ENCODE data around the gene NCBP1. TPM values are rescaled to one million over a fixed set of nuclear protein-coding genes. Genes with fewer than 3 reads are reported as not detected.

Gene NCBP1
- total RNA-seq, 1 donor = 37.3 TPM

- Histone ChIP-seq H3K79me2 (ENCODE audit: insufficient read depth, low read length) (peaks cover 3% of the 10 kb centered on the region), H3K4me3 (ENCODE audit: insufficient read depth, low read length) (no peak overlapping the region), H4K20me1 (ENCODE audit: insufficient read depth, low read length) (no peaks in the 10 kb centered on the region), H2AFZ (ENCODE audit: low read length) (no peak overlapping the region), H3K4me1 (ENCODE audit: insufficient read depth, low read length) (no peaks in the 10 kb centered on the region), H3K27me3 (ENCODE audit: insufficient read depth, low read length) (no peaks in the 10 kb centered on the region), H3K4me2 (ENCODE audit: insufficient read depth, low read length) (no peak overlapping the region), H3K27ac (ENCODE audit: low read depth, low read length) (no peak overlapping the region), H3K36me3 (ENCODE audit: insufficient read depth, low read length) (peaks cover 72% of the 10 kb centered on the region), H3K9me3 (ENCODE audit: low read depth, low read length) (no peaks in the 10 kb centered on the region)
- no peak for DNase-seq (ENCODE audit: insufficient read length, low spot score, missing footprints)
- TF ChIP-seq, protein P1, sequence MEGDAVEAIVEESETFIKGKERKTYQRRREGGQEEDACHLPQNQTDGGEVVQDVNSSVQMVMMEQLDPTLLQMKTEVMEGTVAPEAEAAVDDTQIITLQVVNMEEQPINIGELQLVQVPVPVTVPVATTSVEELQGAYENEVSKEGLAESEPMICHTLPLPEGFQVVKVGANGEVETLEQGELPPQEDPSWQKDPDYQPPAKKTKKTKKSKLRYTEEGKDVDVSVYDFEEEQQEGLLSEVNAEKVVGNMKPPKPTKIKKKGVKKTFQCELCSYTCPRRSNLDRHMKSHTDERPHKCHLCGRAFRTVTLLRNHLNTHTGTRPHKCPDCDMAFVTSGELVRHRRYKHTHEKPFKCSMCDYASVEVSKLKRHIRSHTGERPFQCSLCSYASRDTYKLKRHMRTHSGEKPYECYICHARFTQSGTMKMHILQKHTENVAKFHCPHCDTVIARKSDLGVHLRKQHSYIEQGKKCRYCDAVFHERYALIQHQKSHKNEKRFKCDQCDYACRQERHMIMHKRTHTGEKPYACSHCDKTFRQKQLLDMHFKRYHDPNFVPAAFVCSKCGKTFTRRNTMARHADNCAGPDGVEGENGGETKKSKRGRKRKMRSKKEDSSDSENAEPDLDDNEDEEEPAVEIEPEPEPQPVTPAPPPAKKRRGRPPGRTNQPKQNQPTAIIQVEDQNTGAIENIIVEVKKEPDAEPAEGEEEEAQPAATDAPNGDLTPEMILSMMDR (IDR thresholded peaks at IDR 0.05; ENCODE audit: extremely low read depth, low read depth, low read length) = no peak
Measured at GRCh38 chr9:97651646-97652045, 18.0 kb downstream of the NCBP1 start.

- no peaks in the 10 kb centered on the region for H3K79me2 ChIP-seq (ENCODE audit: insufficient read depth, low read length)
- peaks cover 84% of the 10 kb centered on the region for H3K36me3 ChIP-seq (ENCODE audit: insufficient read depth, low read length)
- no peak overlapping the region for H3K4me3 ChIP-seq (ENCODE audit: insufficient read depth, low read length)
- no peak for DNase-seq (ENCODE audit: insufficient read length, low spot score, missing footprints)
- H3K4me1 ChIP-seq (ENCODE audit: insufficient read depth, low read length) = no peaks in the 10 kb centered on the region
- no peak overlapping the region for H2AFZ ChIP-seq (ENCODE audit: low read length)
- no peaks in the 10 kb centered on the region for H3K27me3 ChIP-seq (ENCODE audit: insufficient read depth, low read length)
- TF ChIP-seq, protein P1 (IDR thresholded peaks at IDR 0.05; ENCODE audit: extremely low read depth, low read depth, low read length) = no peak
- H3K27ac ChIP-seq (ENCODE audit: low read depth, low read length) = no peak overlapping the region
- H4K20me1 ChIP-seq (ENCODE audit: insufficient read depth, low read length) = no peaks in the 10 kb centered on the region
- H3K9me3 ChIP-seq (ENCODE audit: low read depth, low read length) = no peaks in the 10 kb centered on the region
- H3K4me2 ChIP-seq (ENCODE audit: insufficient read depth, low read length) = no peak overlapping the region
Measured at GRCh38 chr9:97658707-97659106, 25.1 kb downstream of the NCBP1 start.

DNA sequence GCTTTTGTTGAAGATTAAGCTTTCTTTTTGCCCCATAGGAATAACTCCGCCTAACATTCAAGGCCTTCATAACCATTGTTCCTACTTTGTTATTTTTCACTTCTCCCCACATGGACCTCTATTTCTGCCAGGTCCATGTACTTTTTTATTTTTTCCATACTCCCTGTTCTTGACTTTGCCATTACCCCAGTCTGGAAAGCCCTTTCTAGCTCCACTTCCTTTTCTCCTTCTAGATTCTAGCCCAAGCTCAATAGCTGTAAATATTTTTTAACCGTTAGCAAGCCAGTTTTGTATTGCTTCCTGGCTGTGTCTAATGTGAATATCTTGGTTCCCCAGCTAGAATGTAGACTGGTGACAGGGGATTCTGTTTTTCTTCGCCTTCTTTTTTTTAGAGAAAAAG, 26.1 kb downstream of the NCBP1 start:
- no peaks in the 10 kb centered on the region for H3K4me1 ChIP-seq (ENCODE audit: insufficient read depth, low read length)
- TF ChIP-seq, protein P1 (IDR thresholded peaks at IDR 0.05; ENCODE audit: extremely low read depth, low read depth, low read length) = no peak
- H3K27ac ChIP-seq (ENCODE audit: low read depth, low read length) = no peak overlapping the region
- no peak for DNase-seq (ENCODE audit: insufficient read length, low spot score, missing footprints)
- H3K4me3 ChIP-seq (ENCODE audit: insufficient read depth, low read length) = no peak overlapping the region
- no peaks in the 10 kb centered on the region for H3K27me3 ChIP-seq (ENCODE audit: insufficient read depth, low read length)
- H4K20me1 ChIP-seq (ENCODE audit: insufficient read depth, low read length) = no peaks in the 10 kb centered on the region
- no peak overlapping the region for H3K4me2 ChIP-seq (ENCODE audit: insufficient read depth, low read length)
- no peak overlapping the region for H2AFZ ChIP-seq (ENCODE audit: low read length)
- H3K79me2 ChIP-seq (ENCODE audit: insufficient read depth, low read length) = no peaks in the 10 kb centered on the region
- no peaks in the 10 kb centered on the region for H3K9me3 ChIP-seq (ENCODE audit: low read depth, low read length)
- peaks cover 86% of the 10 kb centered on the region for H3K36me3 ChIP-seq (ENCODE audit: insufficient read depth, low read length)

DNA sequence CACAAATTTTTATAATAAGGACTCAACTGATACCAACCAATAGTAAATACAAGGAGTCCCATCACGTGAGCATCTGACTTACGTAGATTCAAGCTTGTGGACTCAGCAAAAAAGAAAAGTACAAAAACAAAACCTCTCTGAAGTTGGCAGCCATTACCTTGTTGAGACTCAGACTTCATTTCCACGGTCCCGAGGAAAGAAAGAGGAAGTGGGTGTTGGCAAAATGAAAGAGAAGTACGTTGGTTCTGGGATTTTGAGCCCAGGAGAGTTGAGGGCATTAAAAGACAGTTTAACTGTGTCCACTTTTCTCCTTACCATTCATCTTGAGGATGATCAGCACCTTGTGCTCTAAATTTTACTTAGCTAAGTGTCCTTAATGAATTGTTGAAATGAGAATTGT, 26.7 kb downstream of the NCBP1 start:
- H3K4me2 ChIP-seq (ENCODE audit: insufficient read depth, low read length) = no peak overlapping the region
- no peaks in the 10 kb centered on the region for H3K4me1 ChIP-seq (ENCODE audit: insufficient read depth, low read length)
- H3K9me3 ChIP-seq (ENCODE audit: low read depth, low read length) = no peaks in the 10 kb centered on the region
- H3K36me3 ChIP-seq (ENCODE audit: insufficient read depth, low read length) = peaks cover 88% of the 10 kb centered on the region
- no peak overlapping the region for H2AFZ ChIP-seq (ENCODE audit: low read length)
- no peaks in the 10 kb centered on the region for H3K79me2 ChIP-seq (ENCODE audit: insufficient read depth, low read length)
- no peak overlapping the region for H3K27ac ChIP-seq (ENCODE audit: low read depth, low read length)
- no peak overlapping the region for H3K4me3 ChIP-seq (ENCODE audit: insufficient read depth, low read length)
- H3K27me3 ChIP-seq (ENCODE audit: insufficient read depth, low read length) = no peaks in the 10 kb centered on the region
- TF ChIP-seq, protein P1 (IDR thresholded peaks at IDR 0.05; ENCODE audit: extremely low read depth, low read depth, low read length) = no peak
- no peaks in the 10 kb centered on the region for H4K20me1 ChIP-seq (ENCODE audit: insufficient read depth, low read length)
- no peak for DNase-seq (ENCODE audit: insufficient read length, low spot score, missing footprints)
